ENCODE results near the gene RRP1B. TPM values are rescaled to one million over a fixed set of nuclear protein-coding genes. Genes with fewer than 3 reads are reported as not detected.

The RRP1B gene
- total RNA-seq, 1 donor = 14.0 TPM

DNA sequence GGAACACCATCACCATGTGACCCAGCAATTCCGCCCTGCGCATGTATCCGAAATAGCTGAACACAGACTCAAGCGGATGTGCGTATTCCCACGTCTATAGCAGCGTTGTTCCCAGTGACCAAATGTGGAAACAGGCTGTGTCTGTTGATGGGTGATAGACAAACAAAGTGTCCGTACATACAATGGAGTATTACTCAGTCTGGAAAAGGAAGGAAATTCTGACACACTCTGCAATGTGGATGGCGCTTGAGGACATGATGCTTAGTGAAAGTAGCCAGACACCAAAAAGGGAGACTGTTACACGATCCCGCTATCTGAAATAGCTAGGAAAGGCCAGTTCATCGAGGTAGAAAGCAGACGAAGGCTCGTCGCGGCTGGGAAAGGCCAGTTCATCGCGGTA, 85.4 kb downstream of the RRP1B start:
- no peaks in the 10 kb centered on the region for H3K27me3 ChIP-seq (ENCODE audit: insufficient read depth, low read length)
- no peaks in the 10 kb centered on the region for H3K4me1 ChIP-seq (ENCODE audit: insufficient read depth, low read length)
- no peak overlapping the region for H3K4me3 ChIP-seq (ENCODE audit: low read length)
- no peaks in the 10 kb centered on the region for H3K9me3 ChIP-seq (ENCODE audit: low read depth, low read length)

Other genes with a start within 250 kb of the RRP1B start
- gene SIK1, start 232.4 kb upstream of the RRP1B start, total RNA-seq = 50.2 TPM
- 0.42 TPM for gene HSF2BP, start 72 bp upstream of the RRP1B start, total RNA-seq
- gene PDXK, start 59.6 kb downstream of the RRP1B start, total RNA-seq = 26.0 TPM
- 9.4 TPM for gene CSTB, start 116.7 kb downstream of the RRP1B start, total RNA-seq
- gene RRP1, start 130.0 kb downstream of the RRP1B start, total RNA-seq = 10.0 TPM
- 27.7 TPM for gene AGPAT3, start 205.7 kb downstream of the RRP1B start, total RNA-seq